ENCODE results near the gene RAP1B. TPM values are rescaled to one million over a fixed set of nuclear protein-coding genes. Genes with fewer than 3 reads are reported as not detected.

The RAP1B gene
- total RNA-seq, 2 experiments from 2014 or later, result 278 to 289 TPM

GRCh38 chr12:68671179-68671578 lies 60.5 kb downstream of the RAP1B start:
- ChIA-PET CTCF (no interaction called here), POLR2A (interaction anchor here (0.7 kb wide), 1 partner anchor 14 kb away, joined by 9 read pairs; no protein-coding TSS in a partner anchor)

- ChIA-PET CTCF (interaction anchor here (1.2 kb wide), 1 partner anchor 7 kb away, joined by 3 read pairs; no protein-coding TSS in a partner anchor), POLR2A (interaction anchor here (0.7 kb wide), 1 partner anchor 61 kb away, joined by 3 read pairs; no protein-coding TSS in a partner anchor)
These were observed 63.1 kb downstream of the RAP1B start for GRCh38 chr12:68673788-68674187.

GRCh38 chr12:68674376-68674775 lies 63.7 kb downstream of the RAP1B start:
- ChIA-PET CTCF (no interaction called here), POLR2A (no interaction called here)

DNA sequence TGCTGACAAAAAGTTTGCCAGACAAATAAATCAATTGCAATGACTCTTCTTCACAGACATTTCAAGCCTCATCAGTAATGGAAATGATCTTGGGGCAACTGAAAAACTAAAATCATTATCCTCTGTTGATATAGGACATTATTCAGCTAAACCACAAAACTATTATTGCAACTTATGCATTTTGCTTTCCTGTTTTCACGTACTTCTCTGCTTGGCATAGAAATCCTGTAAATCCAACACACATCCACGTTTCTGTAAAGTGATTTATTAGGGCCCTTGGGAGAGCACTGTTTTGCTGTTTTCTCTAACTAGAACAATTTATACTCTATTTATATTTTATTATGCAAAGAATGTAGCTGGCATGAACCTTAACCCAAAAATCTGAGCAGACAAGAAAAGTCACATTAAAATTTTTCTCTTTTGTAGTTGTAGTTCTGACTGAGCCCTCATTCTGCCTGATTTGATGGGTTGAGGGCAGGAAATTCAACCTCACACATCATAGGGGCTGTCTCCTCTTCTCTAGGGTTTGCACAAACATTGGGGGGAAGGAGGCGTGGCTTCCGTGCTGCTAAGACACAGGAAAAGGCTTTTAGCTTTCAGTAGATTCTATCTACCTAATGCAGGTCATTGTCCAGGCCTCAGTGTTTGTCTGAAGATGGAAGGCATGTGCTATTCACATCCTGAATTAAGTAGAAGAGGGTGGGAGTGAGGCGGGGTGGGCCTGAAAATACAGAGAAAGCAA lies 64.6 kb downstream of the RAP1B start:
- ChIA-PET POLR2A (no interaction called here), CTCF (no interaction called here)

DNA sequence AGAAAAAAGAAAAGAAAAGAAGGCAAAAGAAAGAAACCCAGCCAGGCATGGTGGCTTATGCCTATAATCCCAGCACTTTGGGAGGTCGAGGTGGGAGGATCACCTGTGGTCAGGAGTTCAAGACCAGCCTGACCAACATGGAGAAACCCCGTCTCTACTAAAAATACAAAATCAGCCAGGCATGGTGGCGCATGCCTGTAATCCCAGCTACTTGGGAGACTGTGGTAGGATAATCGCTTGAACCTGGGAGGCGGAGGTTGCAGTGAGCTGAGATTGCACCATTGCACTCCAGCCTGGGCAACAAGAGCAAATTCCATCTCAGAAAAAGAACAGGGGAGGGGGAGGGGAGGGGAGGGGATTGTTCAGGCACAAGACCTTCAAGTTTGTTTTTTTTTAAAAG lies 66.2 kb downstream of the RAP1B start:
- CTCF ChIA-PET, result interaction anchor here (0.9 kb wide), 1 partner anchor 343 kb away, joined by 3 read pairs; no protein-coding TSS in a partner anchor
- POLR2A ChIA-PET, result interaction anchor here (0.7 kb wide), 1 partner anchor 112 kb away, joined by 3 read pairs; no protein-coding TSS in a partner anchor

DNA sequence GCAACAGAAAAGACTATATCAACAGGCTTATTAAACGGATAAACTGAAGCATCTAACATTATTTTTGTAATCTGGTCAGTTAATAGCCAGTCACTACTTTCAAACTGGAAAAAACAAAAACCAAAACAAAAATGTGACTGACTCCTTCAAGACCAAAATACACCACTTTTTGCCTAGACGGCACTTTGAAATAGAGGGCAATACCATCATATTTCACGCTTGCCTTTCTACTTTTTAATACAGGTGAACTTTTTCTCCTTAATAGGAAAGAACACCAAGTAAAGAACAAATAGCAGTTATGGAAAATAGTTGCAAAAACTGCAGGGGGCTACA lies 75.5 kb downstream of the RAP1B start:
- POLR2A ChIA-PET, result interaction anchor here (0.6 to 1.2 kb wide), 3 partner anchors 76 to 321 kb away, joined by 3 to 6 read pairs (median 3); partner anchors contain the start of gene RAP1B
- CTCF ChIA-PET, result no interaction called here

DNA sequence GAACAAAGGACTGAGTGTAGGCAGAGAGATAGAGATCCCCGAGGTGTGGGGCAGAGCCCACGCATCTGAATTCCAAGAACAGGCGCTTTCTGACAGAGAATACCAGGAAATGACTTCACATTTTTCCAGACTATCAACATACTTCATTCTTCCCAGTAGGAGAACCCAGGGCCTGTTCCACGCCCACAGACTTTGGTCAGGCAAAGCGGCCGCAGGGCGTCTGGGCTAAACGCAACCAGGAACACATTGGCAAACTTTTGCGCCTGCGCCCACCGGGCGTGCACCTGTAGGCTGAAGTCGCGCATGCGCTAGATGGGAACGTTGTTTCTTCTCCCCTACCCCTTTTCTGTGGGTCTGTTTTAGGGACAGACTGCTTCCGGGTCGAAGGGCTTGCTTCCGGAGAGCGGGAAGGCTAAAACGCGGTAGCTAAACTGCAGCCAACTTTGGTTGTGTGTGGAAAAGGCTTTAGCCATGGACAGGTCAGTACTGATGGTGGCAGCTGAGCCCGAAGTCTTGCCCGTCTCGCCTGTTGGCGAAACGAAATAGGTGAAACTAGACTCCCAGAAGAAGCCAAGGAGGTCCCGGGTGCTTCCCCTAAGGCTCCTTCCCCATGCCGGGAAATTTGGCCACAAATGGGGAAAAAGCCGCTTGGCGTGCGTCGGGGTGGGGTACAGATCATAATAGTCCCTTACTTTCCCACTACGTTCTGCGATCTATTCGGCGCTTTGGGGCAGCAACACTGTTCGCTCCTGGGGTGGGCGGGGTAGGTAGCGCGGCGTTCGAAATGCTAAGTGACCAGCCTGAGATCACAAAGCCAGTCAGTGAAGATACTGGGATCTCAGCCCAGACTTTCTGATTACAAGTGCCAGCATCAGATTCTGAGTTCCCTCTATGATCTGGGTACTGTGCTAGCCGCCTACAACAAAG lies 76.2 kb downstream of the RAP1B start, which contains the start of gene NUP107:
Gene NUP107 (plus strand): TSS at position 384 of the 927 bp plus-strand sequence. CDS start 88 bp downstream, at position 472.
- POLR2A ChIA-PET, result interaction anchor here (0.5 to 1.0 kb wide), 2 partner anchors 314 to 322 kb away, joined by 3 to 6 read pairs; no protein-coding TSS in a partner anchor
- CTCF ChIA-PET, result interaction anchor here (0.6 kb wide), 1 partner anchor 16 kb away, joined by 3 read pairs; no protein-coding TSS in a partner anchor

GRCh38 chr12:68695454-68695853 lies 84.8 kb downstream of the RAP1B start:
- POLR2A ChIA-PET, result interaction anchor here (0.7 kb wide), 1 partner anchor 364 kb away, joined by 3 read pairs; no protein-coding TSS in a partner anchor
- CTCF ChIA-PET, result no interaction called here

DNA sequence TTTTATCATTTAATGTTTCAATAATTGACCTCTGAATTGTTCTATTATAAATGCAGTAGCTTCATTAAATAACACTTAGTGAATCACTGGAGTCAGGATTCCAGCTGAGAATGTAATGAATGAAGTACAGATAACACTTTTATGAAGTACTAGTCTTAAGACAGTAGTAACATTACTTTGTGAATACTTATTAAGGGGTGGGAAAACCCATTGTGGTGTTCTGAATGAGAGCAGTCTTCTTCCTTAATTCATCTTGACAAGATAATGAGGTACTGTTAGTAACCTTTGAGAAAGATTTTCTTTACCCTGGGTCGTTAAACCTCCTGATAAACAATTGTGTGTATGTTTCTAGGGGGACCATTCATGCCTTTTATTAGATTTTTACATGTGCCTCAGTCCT lies 88.8 kb downstream of the RAP1B start:
- POLR2A ChIA-PET, result no interaction called here

More for the DNA sequence above, 88.8 kb downstream of the RAP1B start:
- CTCF ChIA-PET, result no interaction called here

Other genes starting within 250 kb of the RAP1B start
- 100 to 1,000 TPM; 149 to 151 TPM for gene NUP107, start 76.1 kb downstream of the RAP1B start, total RNA-seq
- gene SLC35E3, start 135.3 kb downstream of the RAP1B start, total RNA-seq, result 1 to 10 TPM; 5.6 to 6.0 TPM
- 100 to 1,000 TPM; 176 to 196 TPM for gene MDM2, start 197.3 kb downstream of the RAP1B start, total RNA-seq